Aorta (tissue), 5 donors: ENCODE data around the gene AZIN2. TPM values are rescaled to one million over a fixed set of nuclear protein-coding genes. Genes with fewer than 3 reads are reported as not detected.
"Not testable (repeated sequence)": the region's sequence is repeated elsewhere in the genome, so short reads cannot be mapped to it uniquely, and the experiment has no call there.

Experiments used
- ATAC-seq: fragments of 200-7000 bp; cut with Tn5 transposase; one replicate; pipeline ENCODE4 v1.9.1; 2022; ENCODE audit warnings: moderate library complexity; ENCODE audit not compliant: low FRiP score
- DNase-seq, 2 donors: peaks; one replicate each; pipeline ENCODE4 v3.0.0-alpha.2; 2020
- H3K27ac ChIP-seq, 2 donors: one replicate each; pipeline ENCODE4 v1.5.1; 2013; ENCODE audit warnings: low read length in 2 of 2, mild to moderate bottlenecking in 2 of 2, moderate library complexity in 2 of 2, control low read depth in 1 of 2, inconsistent platforms in 1 of 2, low read depth in 1 of 2
- H3K27me3 ChIP-seq, 2 donors: one replicate each; pipeline ENCODE4 v1.6.1; 2013; ENCODE audit warnings: control low read depth in 1 of 2, low read length in 1 of 2, mild to moderate bottlenecking in 1 of 2, moderate library complexity in 1 of 2; ENCODE audit not compliant: insufficient read depth in 2 of 2, control insufficient read depth in 1 of 2
- H3K36me3 ChIP-seq, 2 donors: one replicate each; pipeline ENCODE4 v1.6.1; 2013; ENCODE audit warnings: control low read depth in 1 of 2, low read length in 1 of 2, mild to moderate bottlenecking in 1 of 2; ENCODE audit not compliant: insufficient read depth in 2 of 2, control insufficient read depth in 1 of 2
- H3K4me1 ChIP-seq, 2 donors: one replicate each; pipeline ENCODE4 v1.6.1; 2013; ENCODE audit warnings: low read length in 2 of 2, control low read depth in 1 of 2, mild to moderate bottlenecking in 1 of 2, moderate library complexity in 1 of 2; ENCODE audit not compliant: insufficient read depth in 2 of 2, control insufficient read depth in 1 of 2
- H3K4me3 ChIP-seq, 2 donors: one replicate each; pipeline ENCODE4 v1.5.1; 2013; ENCODE audit warnings: low read length in 2 of 2, control low read depth in 1 of 2, mild to moderate bottlenecking in 1 of 2
- H3K9me3 ChIP-seq: one replicate; pipeline ENCODE4 v1.6.1; 2013; ENCODE audit warnings: mild to moderate bottlenecking, low read length; ENCODE audit not compliant: control insufficient read depth
- WGBS, 2 donors: extraction: QIAGEN DNeasy Blood & Tissue Kit; methylation state at CpG; one replicate each; pipeline ENCODE4 v1.1.7; 2013; 5-methylcytosine and 5-hydroxymethylcytosine counted together
- intact Hi-C, 2 donors: fragments of 100-400 bp; cut with DNase I; formaldehyde crosslinking; loops; one replicate each; pipeline versions ENCODE4 v1.14.2 to v1.15.0; 2022
- polyA plus RNA-seq, 2 donors: library from polyadenylated mRNA; stranded (reverse); fragments of 200-250 nt; gene quantifications; one replicate each; pipeline ENCODE4 v1.2.3, GENCODE V29; 2013
- total RNA-seq, 2 donors: library from RNA; stranded (reverse); fragmentation: NEBNext Ultra II Directional; extraction: Animal tissue kit (Norgen Biotek cat#: 25700); gene quantifications; one replicate each; pipeline ENCODE4 v1.2.1, GENCODE V29; 2021
- donor health status: healthy with polysubstance abuse.
- donor health status: Bipolar disorder and iron deficiency.
- donor health status: DM: no; HTN: no; CAD: no.
- donor health status: DM: no; HTN: no; CAD: no.
- donor health status: DM: yes; HTN: yes; CAD: no.

The AZIN2 gene
- total and polyA plus RNA-seq, 4 donors = 1.5 to 14.4 (median 3.2) TPM

- no peaks in the 10 kb centered on the region for H3K4me1 ChIP-seq
- WGBS, 2 donors = 87 to 91% methylated on average over 9 to 11 of the region's 11 CpGs
- no peaks in the 10 kb centered on the region for H3K27me3 ChIP-seq
- H3K36me3 ChIP-seq = no peaks in the 10 kb centered on the region
- ATAC-seq (no peak), DNase-seq (no peak)
- intact Hi-C loops = no loop called here
- no peak overlapping the region for H3K4me3 ChIP-seq
- H3K9me3 ChIP-seq = no peaks in the 10 kb centered on the region
- H3K27ac ChIP-seq = no peak overlapping the region
These were observed 13.5 kb downstream of the AZIN2 start for GRCh38 chr1:33094486-33094885.

GRCh38 chr1:33094971-33095604 lies 14.1 kb downstream of the AZIN2 start:
- Histone ChIP-seq H3K36me3 (no peaks in the 10 kb centered on the region), H3K4me3 (no peak overlapping the region), H3K9me3 (no peaks in the 10 kb centered on the region), H3K27ac (no peak overlapping the region), H3K27me3 (no peaks in the 10 kb centered on the region), H3K4me1 (no peaks in the 10 kb centered on the region)
- intact Hi-C loops = no loop called here
- WGBS, 2 donors = 21 to 23% methylated on average over 10 of the region's 10 CpGs
- DNase-seq (no peak), ATAC-seq (peak; percentile 45)

GRCh38 chr1:33096363-33097005 lies 15.5 kb downstream of the AZIN2 start:
- DNase-seq = no peak

GRCh38 chr1:33097137-33097611 lies 16.2 kb downstream of the AZIN2 start:
- ATAC-seq = no peak
- Histone ChIP-seq H3K27ac (no peak overlapping the region), H3K9me3 (no peaks in the 10 kb centered on the region), H3K4me3 (no peak overlapping the region), H3K36me3 (peaks cover 0 to 2% of the 10 kb centered on the region in 2 donors), H3K4me1 (no peaks in the 10 kb centered on the region), H3K27me3 (no peaks in the 10 kb centered on the region)
- WGBS, 2 donors = 98 to 99% methylated on average over 3 of the region's 3 CpGs
- DNase-seq = no peak
- intact Hi-C loops = no loop called here

More at GRCh38 chr1:33096363-33097005, 15.5 kb downstream of the AZIN2 start:
- intact Hi-C loops = no loop called here
- Histone ChIP-seq H3K27me3 (no peaks in the 10 kb centered on the region), H3K9me3 (no peaks in the 10 kb centered on the region), H3K27ac (no peak overlapping the region), H3K4me1 (no peaks in the 10 kb centered on the region), H3K36me3 (no peaks in the 10 kb centered on the region), H3K4me3 (no peak overlapping the region)
- ATAC-seq = no peak
- 36 to 47% methylated on average over 7 of the region's 7 CpGs for WGBS, 2 donors

- H3K36me3 ChIP-seq = peaks cover 0 to 2% of the 10 kb centered on the region in 2 donors
- no peak overlapping the region for H3K27ac ChIP-seq
- ATAC-seq = no peak
- DNase-seq = no peak
- H3K27me3 ChIP-seq = no peaks in the 10 kb centered on the region
- WGBS, 2 donors = 89 to 98% methylated on average over 4 of the region's 4 CpGs
- no peaks in the 10 kb centered on the region for H3K4me1 ChIP-seq
- no peaks in the 10 kb centered on the region for H3K9me3 ChIP-seq
- intact Hi-C loops = no loop called here
- H3K4me3 ChIP-seq = no peak overlapping the region
These were observed 16.8 kb downstream of the AZIN2 start for GRCh38 chr1:33097762-33098161.

- ATAC-seq (no peak), DNase-seq (no peak)
- Histone ChIP-seq H3K4me1 (no peaks in the 10 kb centered on the region), H3K36me3 (peaks cover 0 to 2% of the 10 kb centered on the region in 2 donors), H3K27me3 (no peaks in the 10 kb centered on the region), H3K27ac (no peak overlapping the region), H3K9me3 (no peaks in the 10 kb centered on the region), H3K4me3 (no peak overlapping the region)
- intact Hi-C loops = no loop called here
These were observed 17.4 kb downstream of the AZIN2 start for GRCh38 chr1:33098371-33098770.

GRCh38 chr1:33099290-33100118 lies 18.6 kb downstream of the AZIN2 start:
- no peaks in the 10 kb centered on the region for H3K9me3 ChIP-seq
- intact Hi-C loops = no loop called here
- H3K4me3 ChIP-seq = no peak overlapping the region
- ATAC-seq (peak; percentile 40), DNase-seq (peak in 1 of 2 donors; percentile 77)
- no peaks in the 10 kb centered on the region for H3K4me1 ChIP-seq
- WGBS, 2 donors = 59 to 75% methylated on average over 13 of the region's 13 CpGs
- H3K27me3 ChIP-seq = no peaks in the 10 kb centered on the region
- H3K36me3 ChIP-seq = peaks cover 0 to 2% of the 10 kb centered on the region in 2 donors
- H3K27ac ChIP-seq = no peak overlapping the region

- WGBS, 2 donors = 88 to 90% methylated on average over 4 of the region's 4 CpGs
- intact Hi-C loops, ATAC-seq, H3K4me1 ChIP-seq, H3K9me3 ChIP-seq, H3K27me3 ChIP-seq, DNase-seq, H3K36me3 ChIP-seq, H3K27ac ChIP-seq, H3K4me3 ChIP-seq: not testable (repeated sequence)
These were observed 19.1 kb downstream of the AZIN2 start for GRCh38 chr1:33100119-33100415.
